GM18519 (cell line): ENCODE results near the gene EPS8L2.
"Not testable (repeated sequence)": the region's sequence is repeated elsewhere in the genome, so short reads cannot be mapped to it uniquely, and the experiment has no call there.

Experiments
- ATAC-seq: cut with Tn5 transposase; IDR thresholded peaks from one replicate; pipeline ENCODE4 v1.9.1; 2021; ENCODE audit warnings: mild to moderate bottlenecking, moderate library complexity; ENCODE audit not compliant: unreplicated experiment, low FRiP score

EPS8L2 gene

DNA sequence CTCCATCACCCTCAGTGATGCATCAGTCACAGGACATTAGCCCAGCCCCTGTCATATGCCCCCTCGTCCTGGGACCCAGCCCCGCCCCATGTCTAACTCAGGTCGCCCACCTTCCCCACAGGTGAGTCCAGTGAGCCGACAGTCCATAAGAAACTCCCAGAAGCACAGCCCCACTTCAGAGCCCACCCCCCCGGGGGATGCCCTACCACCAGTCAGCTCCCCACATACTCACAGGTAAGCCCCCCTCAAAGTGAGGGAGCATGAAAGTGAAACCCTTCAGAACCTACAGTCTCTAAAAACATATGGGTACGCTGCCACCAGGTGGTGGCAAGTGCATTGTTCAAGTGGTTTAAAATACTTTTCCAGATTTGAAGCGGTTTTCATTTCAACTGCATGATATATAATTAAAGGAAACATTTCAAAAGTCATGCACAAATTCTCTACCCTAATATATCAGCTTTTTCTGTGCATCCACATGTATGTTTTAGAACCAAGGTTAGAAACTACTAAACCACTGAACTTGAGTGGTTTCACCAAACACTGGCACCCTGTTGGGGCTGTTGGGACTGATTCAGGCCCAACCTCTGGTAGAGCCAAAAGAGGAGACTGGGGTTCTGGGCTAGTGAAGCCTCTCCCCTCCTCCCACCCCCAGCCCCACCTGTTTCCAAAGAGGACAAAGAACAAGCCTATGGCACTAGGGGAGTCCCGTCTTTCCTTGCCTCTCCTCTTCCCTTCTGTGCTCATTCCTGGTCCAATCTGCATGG lies 17.3 kb downstream of the EPS8L2 start:
- ATAC-seq, result no peak

DNA sequence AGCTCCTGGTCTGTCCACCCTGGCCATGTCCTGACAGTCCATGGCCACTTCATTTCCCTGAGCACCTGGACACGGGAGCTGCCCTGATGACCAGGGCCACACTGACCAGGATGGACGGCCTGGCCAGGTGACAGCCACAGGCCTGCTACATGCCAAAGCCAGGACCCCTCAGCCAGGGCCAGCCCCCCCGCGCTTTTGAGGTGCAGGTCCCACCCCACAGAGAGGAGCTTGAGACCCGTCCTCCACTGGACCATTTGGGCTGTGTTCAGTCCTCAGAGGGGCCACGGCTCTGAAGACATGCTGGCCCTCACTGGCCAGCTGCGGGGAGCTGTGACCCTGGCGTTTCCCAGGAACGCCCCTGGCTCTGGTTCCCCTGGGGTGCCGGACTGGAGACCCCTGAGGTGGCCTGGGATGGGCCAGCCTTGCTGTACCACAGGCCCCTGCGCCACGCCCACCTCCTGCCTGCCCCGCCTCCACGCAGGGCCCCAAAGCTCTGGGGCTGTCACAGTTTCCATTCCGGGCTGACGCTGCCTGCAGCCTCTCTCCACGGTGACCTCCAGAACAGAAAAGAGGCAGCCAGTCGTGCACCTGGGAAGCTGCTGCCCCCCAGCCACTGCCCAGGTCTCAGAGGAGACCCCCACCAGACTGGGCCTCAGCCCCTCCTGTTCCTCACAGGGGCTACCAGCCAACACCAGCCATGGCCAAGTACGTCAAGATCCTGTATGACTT lies 18.2 kb downstream of the EPS8L2 start:
- no peak for ATAC-seq

DNA sequence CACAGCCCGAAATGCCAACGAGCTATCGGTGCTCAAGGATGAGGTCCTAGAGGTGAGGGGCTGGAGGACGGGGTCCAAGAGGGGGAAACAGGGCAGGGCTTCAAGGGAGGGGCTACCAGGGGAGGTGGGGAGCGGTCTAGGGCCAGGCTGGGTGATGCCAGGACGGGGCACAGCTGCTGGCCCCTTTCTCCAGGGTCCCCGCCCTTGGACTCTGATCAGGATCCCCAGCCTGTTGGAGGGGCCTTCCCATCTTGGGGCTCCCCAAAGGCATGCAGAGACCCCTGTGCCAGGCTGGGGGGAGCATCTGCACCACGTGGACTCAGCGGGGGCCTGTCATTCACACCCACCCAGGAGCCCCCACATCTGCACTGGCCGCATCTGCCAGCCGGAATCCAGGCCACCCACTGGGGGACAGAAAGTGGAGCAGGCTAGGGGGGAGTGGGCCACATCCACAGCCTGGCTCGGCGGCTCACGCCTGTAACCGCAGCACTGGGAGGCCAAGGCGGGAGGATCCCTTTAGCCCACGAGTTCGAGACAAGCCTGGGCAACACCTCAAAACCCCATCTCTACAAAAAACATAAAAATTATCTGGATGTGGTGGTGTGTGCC lies 18.9 kb downstream of the EPS8L2 start:
- no peak for ATAC-seq

DNA sequence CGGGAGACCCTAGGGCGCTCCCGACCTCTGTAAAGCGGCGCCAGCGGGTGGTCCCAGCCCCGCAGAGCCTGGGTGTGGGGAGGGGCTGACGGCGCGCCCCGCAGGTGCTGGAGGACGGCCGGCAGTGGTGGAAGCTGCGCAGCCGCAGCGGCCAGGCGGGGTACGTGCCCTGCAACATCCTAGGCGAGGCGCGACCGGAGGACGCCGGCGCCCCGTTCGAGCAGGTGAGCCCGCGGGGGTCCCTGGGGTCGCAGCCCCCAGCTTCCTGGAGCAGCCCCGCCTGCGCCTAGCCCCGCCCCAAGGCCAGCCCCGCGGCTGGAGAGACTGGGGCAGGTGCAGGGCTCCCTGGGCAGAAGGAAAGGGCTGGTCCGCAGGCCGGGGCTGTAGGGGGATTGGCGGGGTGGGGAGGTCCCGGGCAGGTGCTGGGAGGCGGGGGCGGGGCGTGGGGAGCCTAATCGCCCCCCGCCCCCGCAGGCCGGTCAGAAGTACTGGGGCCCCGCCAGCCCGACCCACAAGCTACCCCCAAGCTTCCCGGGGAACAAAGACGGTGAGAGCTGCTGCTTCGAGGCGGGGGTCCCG lies 19.7 kb downstream of the EPS8L2 start:
- no peak for ATAC-seq

DNA sequence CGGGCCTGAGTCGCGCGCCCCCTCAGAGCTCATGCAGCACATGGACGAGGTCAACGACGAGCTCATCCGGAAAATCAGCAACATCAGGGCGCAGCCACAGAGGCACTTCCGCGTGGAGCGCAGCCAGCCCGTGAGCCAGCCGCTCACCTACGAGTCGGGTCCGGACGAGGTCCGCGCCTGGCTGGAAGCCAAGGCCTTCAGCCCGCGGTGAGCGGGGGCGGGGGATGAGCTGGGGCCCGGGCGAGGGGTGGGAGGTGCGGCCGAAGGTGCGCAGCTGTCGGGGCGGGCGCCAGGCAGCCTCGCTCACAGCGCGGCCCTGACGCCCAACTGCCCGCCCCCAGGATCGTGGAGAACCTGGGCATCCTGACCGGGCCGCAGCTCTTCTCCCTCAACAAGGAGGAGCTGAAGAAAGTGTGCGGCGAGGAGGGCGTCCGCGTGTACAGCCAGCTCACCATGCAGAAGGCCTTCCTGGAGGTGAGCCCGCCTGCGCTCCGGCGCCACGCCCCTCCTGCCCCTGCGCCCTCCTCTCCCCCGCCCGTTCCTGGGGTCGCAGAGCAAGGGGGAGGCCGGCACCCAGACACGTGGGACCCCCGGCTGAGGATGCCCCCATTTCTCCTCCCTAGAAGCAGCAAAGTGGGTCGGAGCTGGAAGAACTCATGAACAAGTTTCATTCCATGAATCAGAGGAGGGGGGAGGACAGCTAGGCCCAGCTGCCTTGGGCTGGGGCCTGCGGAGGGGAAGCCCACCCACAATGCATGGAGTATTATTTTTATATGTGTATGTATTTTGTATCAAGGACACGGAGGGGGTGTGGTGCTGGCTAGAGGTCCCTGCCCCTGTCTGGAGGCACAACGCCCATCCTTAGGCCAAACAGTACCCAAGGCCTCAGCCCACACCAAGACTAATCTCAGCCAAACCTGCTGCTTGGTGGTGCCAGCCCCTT lies 20.5 kb downstream of the EPS8L2 start:
- no peak for ATAC-seq

DNA sequence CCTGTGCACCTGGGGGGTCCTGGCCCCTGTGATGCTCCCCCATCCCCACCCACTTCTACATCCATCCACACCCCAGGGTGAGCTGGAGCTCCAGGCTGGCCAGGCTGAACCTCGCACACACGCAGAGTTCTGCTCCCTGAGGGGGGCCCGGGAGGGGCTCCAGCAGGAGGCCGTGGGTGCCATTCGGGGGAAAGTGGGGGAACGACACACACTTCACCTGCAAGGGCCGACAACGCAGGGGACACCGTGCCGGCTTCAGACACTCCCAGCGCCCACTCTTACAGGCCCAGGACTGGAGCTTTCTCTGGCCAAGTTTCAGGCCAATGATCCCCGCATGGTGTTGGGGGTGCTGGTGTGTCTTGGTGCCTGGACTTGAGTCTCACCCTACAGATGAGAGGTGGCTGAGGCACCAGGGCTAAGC lies 21.3 kb downstream of the EPS8L2 start:
- ATAC-seq, result no peak

DNA sequence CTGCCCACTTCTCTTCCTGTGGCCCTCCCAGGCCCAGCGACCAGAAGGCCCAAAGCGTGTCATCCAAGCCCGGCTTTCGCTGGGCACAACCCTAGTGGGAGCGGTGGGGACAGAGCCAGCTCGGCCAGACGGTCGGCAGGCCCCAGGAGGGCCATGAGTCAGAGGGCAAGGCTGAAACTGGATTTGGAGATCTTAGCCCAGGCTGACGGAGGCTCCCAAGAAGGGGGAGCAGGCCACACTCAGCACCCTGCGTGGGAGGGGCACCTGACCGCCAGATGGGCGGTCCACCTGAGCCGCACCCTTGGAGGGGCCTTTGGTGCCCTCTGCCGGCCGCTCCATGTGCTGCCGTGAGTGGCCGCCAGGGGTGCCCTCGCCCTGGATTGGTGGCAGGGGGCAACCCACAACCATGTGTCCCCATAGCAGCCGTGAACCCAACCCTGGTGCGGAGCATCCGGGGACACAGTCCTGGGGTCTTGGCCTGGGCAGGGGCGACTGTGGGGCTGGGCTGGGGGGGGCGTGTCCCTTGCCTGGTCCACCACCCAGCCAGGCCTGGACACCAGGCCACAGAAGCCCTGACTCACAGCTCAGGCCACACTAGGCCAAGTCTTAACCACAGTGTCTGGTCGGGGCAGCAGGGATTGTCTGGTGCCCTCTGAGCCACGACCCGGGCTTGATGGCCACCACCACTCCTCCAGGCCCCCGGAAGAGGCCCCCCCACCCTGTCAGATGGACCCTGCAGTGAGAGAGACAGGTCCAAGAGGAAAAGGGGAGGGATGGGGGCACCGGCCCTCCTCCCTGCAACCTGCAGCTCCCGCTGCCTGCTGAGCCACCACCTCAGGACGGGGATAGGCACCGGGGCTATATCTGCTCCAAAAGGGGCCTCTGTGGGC lies 22.1 kb downstream of the EPS8L2 start:
- no peak for ATAC-seq

DNA sequence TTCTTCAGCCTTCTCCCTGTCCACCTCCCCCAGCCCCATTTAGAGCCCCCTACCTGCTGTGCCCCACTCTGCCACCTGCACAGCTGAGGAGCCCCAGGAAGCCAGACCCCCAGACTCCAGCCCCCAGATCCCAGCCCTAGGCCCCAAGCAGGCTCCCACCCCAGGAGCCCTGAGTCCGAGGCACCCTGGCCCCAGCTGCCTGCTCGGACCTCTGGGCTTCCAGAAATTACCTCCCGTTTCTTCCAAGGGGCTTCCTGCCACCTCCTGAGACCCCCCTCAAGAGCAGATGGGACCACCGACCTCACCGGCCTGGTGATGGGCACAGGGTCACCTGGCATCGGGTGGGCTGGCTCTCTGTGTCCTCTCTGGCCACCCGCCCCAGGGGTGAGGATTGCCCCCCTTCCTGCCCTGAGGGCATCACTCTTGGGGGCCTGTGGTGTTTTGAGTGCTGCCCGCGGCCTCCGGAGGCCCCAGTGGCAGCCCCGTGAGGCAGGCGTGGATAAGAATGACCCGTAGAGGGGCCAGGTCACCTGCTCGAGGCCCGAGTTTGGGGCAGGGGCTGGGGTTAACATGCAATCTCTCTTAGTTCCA lies 23.0 kb downstream of the EPS8L2 start:
- no peak for ATAC-seq

DNA sequence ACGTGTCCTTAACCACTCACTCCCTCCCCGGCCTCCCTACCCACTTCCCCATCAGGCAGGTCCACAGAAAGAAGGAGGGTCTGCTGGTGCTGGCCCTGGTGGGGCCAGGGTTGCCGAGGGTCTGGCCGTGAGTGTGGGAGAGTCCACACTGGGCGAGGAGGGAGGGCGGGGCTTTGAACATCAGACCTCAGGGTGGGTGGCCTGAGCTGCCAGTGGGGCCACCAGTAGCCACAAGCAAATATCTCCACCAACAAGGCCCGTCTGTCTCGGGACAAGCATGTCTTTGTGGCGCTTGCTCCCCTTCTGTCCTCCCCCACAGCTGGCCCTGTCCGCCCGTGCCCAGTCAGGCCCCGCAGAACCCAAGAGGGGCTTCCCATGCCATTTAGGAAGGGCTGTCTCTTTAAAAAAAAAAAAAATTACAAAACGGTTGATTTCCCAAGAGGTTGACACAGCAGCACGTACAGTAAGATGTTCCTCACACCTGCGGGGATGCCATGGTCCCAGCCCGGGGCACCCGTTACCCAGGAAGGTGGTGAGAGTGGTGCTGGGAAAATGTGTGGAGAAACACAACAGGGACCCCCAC lies 23.6 kb downstream of the EPS8L2 start:
- ATAC-seq, result no peak

DNA sequence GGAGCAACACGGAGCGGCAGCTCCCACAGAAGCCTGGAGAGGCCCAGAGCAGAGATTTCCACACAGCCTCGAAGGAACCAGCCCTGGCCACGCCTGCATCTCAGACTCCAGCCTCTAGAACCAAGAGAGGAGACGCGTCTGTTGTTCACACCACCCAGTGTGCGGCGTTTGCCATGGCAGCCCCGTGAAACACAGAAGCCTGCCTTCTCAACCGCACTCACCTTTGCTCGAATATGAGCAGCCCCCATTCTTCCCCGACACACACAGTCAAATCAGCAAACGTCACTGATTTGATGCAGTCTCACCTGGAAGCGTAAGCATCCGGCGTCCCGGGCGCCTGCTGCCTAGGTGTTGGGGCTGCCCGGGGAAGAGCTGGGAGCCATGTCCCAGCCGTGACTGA lies 27.0 kb downstream of the EPS8L2 start:
- no peak for ATAC-seq

DNA sequence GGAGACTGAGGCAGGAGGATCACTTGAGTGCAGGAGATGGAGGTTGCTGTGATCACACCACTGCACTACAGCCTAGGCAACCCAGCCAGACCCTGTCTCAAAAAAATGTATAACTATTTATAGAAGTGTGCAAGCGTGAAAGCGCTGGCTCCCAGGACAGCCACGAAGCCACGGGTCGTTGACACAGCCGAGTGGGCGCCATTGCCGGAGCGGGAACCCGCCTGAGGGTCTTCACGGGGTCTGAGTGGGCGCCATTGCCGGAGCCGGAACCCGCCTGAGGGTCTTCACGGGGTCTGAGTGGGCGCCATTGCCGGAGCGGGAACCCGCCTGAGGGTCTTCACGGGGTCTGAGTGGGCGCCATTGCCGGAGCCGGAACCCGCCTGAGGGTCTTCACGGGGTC lies 28.5 kb downstream of the EPS8L2 start:
- ATAC-seq, result not testable (repeated sequence)

DNA sequence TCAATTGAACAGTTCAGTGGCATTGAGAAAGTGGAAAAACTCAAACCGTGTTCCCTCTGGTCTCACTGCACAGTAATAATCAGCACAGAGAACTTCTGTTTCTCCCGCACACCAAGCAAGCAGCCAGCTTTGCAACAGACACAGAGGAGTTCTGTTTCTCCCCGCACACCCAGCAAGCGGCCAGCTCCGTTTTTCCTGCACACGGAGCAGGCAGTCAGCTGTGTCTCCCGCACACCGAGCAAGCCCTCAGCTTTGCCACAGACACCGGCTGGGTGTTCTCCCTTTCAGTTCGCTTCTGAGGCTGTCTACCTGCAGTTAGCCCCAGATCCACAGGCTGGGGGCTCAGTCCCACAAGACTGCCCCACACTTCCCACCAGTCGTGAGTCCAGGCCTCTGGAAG lies 31.3 kb downstream of the EPS8L2 start:
- no peak for ATAC-seq

DNA sequence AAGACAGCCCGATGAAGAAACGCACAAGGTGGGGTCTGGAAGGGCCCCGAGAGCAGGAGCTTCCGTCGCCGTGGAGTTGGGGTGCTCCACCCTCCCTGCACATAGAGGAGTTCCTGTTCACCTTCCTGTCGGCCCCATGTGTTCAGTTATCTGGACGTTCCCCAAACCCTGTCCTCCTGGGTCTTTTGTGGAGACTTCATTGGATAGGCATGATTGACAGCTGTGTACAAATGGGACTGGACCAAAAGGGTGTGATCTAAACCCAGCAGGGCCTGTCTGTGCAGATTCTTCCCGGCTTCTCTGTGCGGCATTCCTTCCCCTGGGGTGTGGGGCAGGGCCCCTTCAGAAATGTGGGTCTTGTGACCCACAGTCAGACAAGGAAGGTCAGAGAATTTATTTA lies 31.9 kb downstream of the EPS8L2 start:
- not testable (repeated sequence) for ATAC-seq

DNA sequence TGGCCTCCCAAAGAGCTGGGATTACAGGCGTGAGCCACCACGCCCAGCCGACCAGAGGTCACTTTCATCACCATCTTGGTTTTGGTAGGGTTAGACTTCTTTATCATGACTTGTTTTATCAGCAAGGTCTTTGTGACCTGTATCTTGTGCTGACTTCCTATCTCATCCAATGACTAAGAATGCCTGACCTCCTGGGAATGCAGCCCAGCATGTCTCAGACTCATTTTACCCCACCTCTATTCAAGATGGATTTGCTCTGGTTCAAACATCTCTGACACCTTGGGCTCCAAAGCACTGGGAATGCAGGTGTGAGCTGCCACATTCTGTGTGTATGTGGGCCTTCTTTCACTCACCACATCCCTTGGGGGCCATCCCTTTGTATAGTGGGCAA lies 36.1 kb downstream of the EPS8L2 start:
- no peak for ATAC-seq

DNA sequence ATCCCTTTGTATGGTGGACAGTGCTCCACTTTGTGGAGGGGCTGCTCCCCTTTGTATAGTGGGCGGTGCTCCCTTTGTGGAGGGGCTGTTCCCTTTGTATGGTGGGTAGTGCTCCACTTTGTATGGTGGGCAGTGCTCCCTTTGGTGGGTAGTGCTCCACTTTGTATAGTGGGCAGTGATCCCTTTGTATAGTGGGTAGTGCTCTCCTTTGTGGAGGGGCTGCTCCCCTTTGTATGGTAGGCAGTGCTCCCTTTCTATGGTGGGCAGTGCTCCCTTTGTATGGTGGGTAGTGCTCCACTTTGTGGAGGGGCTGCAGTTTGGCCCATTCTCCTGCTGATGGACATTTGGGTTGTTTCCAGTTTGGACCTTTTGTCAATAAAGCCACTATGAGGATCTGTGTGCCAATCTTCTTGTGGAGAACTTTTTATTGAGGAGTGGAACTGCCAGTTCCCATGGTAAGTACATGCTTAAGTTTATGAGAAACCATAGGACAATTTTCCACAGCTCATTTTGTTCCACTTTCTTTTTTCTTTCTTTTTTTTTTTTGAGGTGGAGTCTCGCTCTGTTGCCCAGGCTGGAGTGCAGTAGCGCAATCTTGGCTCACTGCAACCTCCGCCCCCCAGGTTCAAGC lies 36.7 kb downstream of the EPS8L2 start:
- ATAC-seq, result no peak

DNA sequence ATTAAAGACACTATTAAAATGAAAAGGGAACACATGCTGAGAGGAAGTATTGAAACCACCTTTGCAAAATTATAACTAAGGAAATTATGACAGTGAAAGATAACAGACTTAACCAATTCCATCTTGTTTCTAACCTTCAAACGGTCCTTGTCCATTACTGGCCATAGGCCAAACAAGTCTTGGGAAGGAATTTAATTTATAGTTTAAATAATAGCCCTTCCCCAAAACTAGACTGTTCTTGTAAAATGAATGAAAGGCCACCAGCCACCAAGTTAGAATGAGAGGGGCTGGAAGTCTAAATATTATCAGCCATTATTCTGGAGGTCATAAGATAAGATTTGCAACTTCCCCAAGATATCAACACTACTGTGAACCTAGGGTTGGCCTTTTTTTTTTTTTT lies 39.4 kb downstream of the EPS8L2 start:
- no peak for ATAC-seq

DNA sequence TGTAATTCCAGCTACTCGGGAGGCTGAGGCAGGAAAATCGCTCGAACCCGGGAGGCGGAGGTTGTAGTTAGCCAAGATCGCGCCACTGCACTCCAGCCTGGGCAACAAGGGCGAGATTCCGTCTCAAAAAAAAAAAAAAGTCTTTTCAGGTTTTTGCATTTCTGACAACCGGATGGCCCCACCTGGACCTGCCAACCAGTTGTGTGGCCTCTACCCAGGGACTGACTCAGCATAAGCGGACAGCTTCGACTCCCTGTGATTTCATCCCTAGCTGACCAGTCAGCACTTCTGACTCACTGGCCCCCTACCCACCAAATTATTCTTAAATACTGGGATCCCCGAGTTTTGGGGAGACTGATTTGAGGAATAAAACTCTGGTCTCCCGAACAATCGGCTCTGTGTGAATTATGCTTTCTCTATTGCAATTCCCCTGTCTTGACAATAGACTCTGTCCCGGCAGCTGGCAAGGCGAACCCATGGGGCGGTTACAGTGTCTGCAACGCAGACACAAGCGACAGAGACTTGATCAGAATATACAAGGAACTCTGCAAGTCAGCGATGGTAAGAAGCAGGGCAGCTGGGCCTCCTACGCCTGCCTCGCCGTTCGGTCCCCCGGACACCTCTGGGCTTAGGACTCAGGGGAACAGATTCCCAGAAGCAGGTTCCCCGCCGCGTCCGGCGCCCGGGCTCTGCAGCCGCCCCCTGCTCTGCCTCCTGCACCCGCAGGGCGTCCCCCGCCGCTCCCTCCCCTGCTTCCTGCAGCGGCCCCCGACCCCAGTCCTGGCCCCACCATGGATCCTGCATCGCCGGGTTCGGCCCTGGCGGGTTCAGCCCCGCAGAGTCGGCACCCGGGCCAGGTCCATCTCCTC lies 40.5 kb downstream of the EPS8L2 start:
- ATAC-seq, result peak; percentile 9
